Measurements from ENCODE around the gene VIPR2.

- TF ChIP-seq CTCF (IDR thresholded peaks at IDR 0.05) (no peak), POLR2A (IDR thresholded peaks at IDR 0.05) (no peak)
Observed at GRCh38 chr7:159128767-159129166, 15.9 kb downstream of the VIPR2 start.
